Stimulated activated naive CD4-positive, alpha-beta T cell (primary cell): Measurements from ENCODE around the gene SNW1.
"Not testable (repeated sequence)": the region's sequence is repeated elsewhere in the genome, so short reads cannot be mapped to it uniquely, and the experiment has no call there.

Experiments
- DNase-seq, 6 experiments: peaks; one replicate each; lab custom pipeline; 2025; lab: John Stamatoyannopoulos, UW

SNW1 gene

DNA sequence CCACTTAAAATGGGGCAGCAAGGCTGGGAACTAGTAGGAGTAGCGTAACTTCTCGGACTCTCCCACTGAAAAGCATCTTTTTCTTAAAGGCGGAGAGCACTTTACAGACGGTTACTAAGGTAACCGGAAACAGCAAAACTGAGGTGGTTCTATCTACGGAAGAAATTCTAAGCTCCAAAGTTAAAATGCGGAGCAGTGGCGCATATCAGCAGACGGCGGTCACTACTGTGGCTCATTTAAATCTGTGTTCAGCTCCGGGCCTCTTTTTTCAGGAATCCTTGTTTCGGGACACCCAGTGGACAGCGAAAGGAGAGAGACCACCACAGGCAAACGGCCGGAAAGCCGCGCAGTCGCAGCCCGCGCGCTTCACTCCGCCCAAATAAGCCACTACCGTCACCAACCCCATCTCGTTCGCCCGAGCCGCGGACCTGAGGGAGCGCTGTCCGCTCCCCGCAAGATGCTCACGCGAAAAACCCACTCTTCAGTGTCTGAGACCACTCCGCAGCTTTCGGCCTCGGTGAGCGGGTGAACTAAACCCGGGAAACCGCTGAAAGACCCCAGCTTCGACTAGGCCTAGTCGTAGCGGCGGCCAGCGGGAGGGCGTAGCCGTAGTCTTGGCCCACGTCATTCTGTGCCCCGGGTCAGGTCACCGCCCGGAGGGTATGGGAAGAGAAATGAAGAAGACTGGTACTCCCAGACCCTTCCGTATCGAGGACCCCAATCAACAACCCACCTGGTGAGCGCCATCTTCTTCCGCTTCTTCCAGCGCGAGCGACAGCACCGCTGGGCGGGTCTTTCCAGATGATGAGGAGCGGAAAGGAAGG, at the start of gene SNW1:
TSS of gene SNW1 (minus strand) at position 776 of the 824 bp plus-strand sequence. CDS start at position 747, 29 bp downstream.
- peak; percentile 45 to 92 (median 80) for DNase-seq

- no peak for DNase-seq
These were observed 48.1 kb upstream of the SNW1 start for GRCh38 chr14:77809011-77809410.

- DNase-seq = no peak
These were observed 47.3 kb upstream of the SNW1 start for GRCh38 chr14:77808250-77808649.

- DNase-seq = no peak
These were observed 44.8 kb upstream of the SNW1 start for GRCh38 chr14:77805706-77806105.

DNA sequence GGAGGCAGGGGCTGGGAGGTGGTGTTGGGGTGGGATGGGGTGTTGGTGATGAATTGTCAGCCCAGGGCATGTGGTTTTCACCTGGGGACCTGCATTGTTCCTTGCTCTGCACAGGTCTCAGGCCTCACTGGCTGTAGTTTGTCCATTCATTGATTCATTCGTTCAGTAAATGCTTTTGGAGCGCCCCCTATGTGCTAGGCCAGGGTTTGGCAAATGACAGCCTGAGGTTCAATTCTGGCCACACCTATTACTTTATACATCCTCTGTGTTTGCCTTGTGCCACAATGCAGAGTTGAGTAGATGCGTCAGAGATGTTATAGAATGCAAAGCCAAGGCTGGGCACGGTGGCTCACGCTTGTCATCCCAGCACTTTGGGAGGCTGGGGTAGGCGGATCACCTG, 43.6 kb upstream of the SNW1 start:
- no peak for DNase-seq

DNA sequence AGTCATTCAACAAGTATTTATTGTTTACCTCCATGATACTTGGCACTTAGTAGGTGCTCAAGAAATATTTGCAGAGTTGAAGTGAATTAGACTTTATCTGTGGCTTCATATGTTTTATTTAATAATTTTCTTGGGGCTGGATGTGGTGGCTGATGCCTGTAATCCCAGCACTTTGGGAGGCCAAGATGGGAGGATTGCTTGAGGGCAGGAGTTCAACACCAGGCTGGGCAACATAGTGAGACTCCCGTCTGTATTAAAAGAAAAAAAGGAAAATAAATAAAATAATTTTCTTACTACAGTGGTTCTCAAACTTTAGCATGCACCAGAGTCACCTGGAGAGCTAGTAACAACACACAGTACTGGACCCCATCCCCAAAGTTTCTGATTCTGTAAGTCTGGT, 39.9 kb upstream of the SNW1 start:
- DNase-seq = no peak

DNA sequence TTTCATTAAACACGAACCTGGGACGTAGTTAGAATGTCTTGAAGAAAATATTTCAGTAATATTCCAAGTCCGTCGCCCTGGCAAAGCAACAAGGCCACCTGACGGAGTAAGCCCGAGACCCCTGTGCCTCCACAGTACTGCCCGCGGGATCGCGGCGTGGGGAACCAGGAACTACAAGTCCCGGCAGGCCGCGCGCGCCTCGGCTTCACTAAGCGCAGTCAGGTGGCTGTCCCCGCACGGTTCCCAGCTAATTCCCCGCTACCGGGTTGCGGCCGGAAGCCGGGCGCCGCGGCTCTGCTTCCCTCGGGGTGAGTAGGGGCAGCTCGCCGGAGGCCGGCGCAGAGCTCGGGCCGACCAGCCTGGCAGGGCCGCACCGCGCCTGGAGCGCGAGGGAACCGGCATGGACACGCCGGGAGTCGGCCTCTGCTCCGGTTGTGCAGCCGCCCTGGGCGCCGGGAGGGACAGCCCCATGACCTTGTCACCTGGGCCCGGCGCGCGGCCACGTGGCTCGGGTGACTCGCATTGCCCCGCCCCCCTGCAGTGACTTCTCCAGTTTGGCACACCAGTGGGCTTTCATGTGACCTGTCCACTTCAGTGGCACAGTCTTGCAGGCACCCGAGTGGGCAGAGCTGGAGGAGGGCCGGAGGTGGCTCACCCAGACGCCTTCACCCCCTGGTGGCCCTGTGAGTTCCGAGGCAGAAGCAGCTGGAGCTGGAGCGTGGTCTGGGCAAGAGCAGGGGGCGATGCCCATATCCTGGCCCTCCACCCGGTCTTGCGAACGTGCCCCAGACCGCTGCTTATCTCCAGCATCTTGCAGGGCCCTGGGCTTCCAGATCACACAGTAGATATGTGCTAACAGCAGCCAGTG, 39.1 kb upstream of the SNW1 start, which contains the start of gene ADCK1:
TSS of gene ADCK1 (plus strand) at position 247 of the 868 bp plus-strand sequence. CDS start 18,870 bp downstream, outside the sequence.
- peak; percentile 68 to 92 (median 82) for DNase-seq

DNA sequence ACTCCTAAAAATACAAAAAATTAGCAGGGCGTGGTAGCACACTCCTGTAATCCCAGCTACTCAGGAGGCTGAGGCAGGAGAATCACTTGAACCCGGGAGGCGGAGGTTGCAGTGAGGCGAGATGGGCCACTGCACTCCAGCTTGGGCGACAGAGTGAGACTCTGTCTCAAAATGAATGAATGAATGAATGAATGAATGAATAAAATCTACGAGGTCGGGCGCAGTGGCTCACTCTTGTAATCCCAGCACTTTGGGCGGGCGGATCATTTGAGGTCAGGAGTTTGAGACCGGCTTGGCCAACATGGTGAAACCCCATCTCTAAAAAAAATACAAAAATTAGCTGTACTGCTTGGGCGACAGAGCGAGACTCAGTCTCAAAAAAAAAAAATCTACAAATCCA, 38.5 kb upstream of the SNW1 start:
- not testable (repeated sequence) for DNase-seq

- DNase-seq = no peak
These were observed 33.4 kb upstream of the SNW1 start for GRCh38 chr14:77794357-77794756.

GRCh38 chr14:77793255-77793654, 32.3 kb upstream of the SNW1 start:
- not testable (repeated sequence) for DNase-seq

DNA sequence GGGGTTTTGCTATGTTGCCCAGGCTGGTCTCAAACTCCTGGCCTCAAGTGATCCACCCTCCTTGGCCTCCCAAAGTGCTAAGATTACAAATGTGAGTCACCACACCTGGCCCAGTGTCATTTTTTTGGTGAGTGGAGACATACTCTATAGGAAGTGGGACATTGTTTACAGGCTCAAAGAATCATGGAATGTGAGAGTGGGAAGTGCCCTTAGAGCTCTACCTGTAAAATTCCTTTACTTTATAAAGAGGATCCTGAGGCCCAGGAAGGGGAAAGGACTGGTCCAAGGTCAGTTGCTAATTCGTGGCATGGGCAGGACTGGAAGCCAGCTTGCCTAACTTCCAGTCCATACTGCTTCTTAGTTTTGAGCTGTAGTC, 30.3 kb upstream of the SNW1 start:
- DNase-seq = no peak

GRCh38 chr14:77790566-77791224, 29.7 kb upstream of the SNW1 start:
- DNase-seq = no peak

DNA sequence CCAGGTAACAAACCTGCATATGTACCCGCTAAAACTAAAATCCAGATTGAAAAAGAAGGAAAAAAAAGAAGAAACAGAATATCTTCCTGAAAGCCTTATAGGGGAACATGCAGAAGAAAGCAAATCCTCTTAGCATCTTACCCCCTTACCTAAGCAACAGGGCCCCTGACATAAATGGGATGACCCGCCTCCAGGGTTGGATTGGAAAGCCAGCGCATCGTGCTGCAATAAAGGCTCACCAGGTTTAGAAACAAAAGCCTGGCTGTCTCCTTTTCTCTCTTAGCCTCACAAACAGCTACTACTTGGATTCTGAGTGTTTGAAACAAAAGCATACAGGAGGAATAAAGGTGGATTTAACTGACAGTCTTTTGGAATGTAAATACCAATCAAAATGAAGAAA, 25.2 kb upstream of the SNW1 start:
- no peak for DNase-seq

DNA sequence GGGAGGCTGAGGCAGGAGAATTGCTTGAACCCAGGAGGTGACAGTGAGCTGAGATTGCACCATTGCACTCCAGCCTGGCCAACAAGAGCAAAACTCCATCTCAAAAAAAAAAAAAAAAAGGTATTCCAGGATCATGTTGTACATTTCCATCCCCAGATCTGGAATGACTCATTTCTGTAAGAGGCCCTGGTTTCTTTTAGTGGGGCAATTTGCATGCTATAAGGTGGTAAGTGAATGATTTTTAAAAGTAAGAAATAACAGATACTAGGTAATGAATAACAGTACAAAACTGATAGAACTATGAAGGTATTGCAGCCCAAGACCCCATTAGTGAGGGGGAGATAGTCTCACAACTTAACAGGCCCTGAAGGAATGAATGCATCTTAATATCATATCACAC, 21.2 kb upstream of the SNW1 start:
- DNase-seq = no peak

GRCh38 chr14:77773966-77774365, 13.0 kb upstream of the SNW1 start:
- DNase-seq = not testable (repeated sequence)

GRCh38 chr14:77768442-77769069, 7.6 kb upstream of the SNW1 start:
- DNase-seq = not testable (repeated sequence)

DNA sequence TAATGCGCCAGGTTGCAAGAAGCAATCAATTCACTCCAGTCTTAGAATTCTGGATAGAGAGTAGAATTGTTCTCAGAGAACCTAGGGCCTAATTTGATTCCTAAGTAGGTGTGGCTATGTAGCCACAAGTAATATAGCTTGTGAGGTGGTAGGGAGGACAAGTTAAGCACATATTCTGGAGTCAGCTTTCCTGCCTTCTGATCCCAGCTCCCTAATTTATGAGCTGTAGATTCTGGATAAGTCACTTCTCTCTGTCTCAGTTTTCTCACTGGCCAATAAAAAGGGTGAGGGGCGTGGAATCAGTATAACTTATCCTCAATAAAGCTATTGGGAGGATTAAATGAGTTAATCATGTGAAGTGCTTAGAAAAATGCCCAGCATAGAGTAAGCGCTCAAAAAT, 3.0 kb upstream of the SNW1 start:
- no peak for DNase-seq

DNA sequence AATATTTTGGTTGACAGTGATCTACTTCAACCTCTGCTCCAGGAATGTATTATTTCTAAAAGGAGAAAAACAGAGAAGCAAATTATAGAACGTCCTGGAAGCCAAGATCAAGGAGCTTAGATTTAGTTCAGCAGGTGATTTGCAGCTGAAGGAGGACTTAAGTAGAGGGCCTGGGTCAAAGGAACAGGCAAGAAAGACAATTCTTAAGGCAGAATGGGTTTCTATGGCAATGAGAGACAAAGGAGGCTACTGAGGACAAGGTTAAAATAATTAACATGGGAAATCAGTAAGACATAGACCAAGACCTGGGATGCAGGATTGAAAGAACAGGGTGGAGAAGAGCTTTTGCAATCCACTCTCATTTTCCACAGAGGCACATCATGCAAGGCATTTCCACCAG, 2.4 kb upstream of the SNW1 start:
- DNase-seq = no peak

- DNase-seq = peak in 2 of 6 experiments; percentile 85 to 91
These were observed 412 bp upstream of the SNW1 start for GRCh38 chr14:77761205-77761931.

DNA sequence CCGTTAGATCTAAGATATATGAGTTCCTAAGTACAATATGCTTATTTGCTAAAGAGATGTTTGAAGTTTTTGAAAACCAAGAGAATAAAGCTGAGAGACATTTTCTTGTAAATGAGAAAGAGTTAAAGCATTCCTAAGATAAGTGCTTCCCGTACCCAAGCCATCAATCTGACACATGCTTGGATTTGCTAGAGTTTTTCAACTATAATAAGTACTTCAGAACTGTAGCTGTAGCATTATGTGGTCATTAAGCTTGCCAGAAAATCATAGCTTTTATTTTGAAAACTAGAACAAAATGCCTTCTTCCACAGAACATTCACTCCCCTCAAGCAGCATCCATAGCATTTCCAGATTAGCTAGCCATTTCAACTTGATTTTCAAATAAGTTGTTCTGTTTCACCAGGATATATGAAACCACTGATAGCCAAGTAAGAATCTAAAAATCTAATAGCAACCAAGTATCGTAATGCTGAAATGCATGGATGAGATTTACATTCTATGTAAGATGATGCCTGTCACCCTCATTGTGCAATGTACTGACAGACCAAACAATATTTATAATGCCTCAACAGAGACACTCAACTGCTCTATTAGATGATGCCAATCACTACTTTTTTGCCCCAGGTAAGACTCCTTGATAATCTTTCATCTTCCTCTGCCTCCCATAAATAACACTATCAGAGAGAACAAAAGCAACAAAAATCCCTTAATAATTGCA, 8.0 kb downstream of the SNW1 start:
- DNase-seq = no peak

DNA sequence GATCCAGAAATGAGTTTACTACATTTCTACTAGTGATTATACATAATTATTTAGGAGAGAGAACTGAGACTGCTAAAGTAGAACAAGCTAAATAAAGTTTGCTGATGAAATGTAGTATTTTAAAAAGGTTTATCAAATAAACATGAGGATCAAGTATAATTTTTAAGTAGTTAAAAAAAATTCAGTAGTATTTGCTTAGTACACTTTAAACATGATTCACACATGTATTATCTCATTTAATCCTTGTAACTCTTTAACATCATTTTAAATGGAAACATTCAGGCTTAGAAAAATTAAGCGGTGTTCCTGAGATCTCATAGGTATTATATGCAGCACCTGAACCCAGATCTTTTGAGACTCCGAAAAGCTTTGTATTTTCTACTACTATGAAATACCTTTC, 8.7 kb downstream of the SNW1 start:
- DNase-seq = no peak
